ENCODE measurements around the gene IVNS1ABP. TPM values are rescaled to one million over a fixed set of nuclear protein-coding genes. Genes with fewer than 3 reads are reported as not detected.
"Not testable (repeated sequence)": the region's sequence is repeated elsewhere in the genome, so short reads cannot be mapped to it uniquely, and the experiment has no call there.

Gene IVNS1ABP
- total RNA-seq, result 20.0 and 23.8 TPM in 2 replicates
- polyA plus RNA-seq, result 17.8 and 25.4 TPM in 2 replicates
- 12.1 and 17.6 TPM in 2 replicates for polyA plus RNA-seq (2012)
- polyA minus RNA-seq (ENCODE audit: low replicate concordance), result 12.6 and 31.5 TPM in 2 replicates

- Histone ChIP-seq H3K9me3 (ENCODE audit: control insufficient read depth, insufficient read depth, low read depth, low read length) (no peaks in the 10 kb centered on the region), H4K20me1 (ENCODE audit: control insufficient read depth, extremely low read depth, insufficient read depth, low read length) (no peaks in the 10 kb centered on the region), H3K36me3 (ENCODE audit: control insufficient read depth, insufficient read depth, low read length) (no peaks in the 10 kb centered on the region), H3K79me2 (ENCODE audit: control insufficient read depth, insufficient read depth, low read length) (peaks cover 45% of the 10 kb centered on the region), H3K9ac (ENCODE audit: insufficient read depth, low read length) (peak within 1 kb of the TSS; percentile 96), H3K27me3 (ENCODE audit: control insufficient read depth, insufficient read depth, low read length) (no peaks in the 10 kb centered on the region), H3K27ac (ENCODE audit: insufficient read depth, low read length) (peak within 1 kb of the TSS; percentile 96), H3K4me3 (replicated peaks in 1 of 4; ENCODE audit: control extremely low read depth in 1 of 4, insufficient read depth in 1 of 4, low read depth in 3 of 4, low read length in 4 of 4) (peak within 1 kb of the TSS; percentile 85 to 94 (median 91)), H2AFZ (ENCODE audit: low read length) (peak within 1 kb of the TSS; percentile 97), H3K4me1 (ENCODE audit: control insufficient read depth, extremely low read depth, insufficient read depth, low read length) (peaks cover 2% of the 10 kb centered on the region), H3K4me2 (ENCODE audit: extremely low read depth, insufficient read depth, low read length) (peak within 1 kb of the TSS; percentile 99)
- peak; percentile 88 to 90 for DNase-seq (ENCODE audit: low read depth in 2 of 2)
- TF ChIP-seq EZH2 (IDR thresholded peaks at IDR 0.05; ENCODE audit: low read length, missing control alignments), result no peak
- TF ChIP-seq CTCF (conservative IDR thresholded peaks at IDR 0.05 in 1 of 2, IDR thresholded peaks at IDR 0.05 in 1 of 2; ENCODE audit: low read depth in 1 of 2, low read length in 2 of 2), result peak in 1 of 2 donors; percentile 14
Observed at GRCh38 chr1:185317034-185317885, at the start of gene IVNS1ABP. Gene IVNS1ABP (minus strand): TSS chr1:185317243. CDS start chr1:185309493, 7,750 bp downstream.

GRCh38 chr1:185365951-185366350 lies 48.9 kb upstream of the IVNS1ABP start:
- Histone ChIP-seq H3K27ac (ENCODE audit: insufficient read depth, low read length) (no peak overlapping the region), H3K4me3 (replicated peaks in 1 of 4; ENCODE audit: control extremely low read depth in 1 of 4, insufficient read depth in 1 of 4, low read depth in 3 of 4, low read length in 4 of 4) (no peak overlapping the region), H3K36me3 (ENCODE audit: control insufficient read depth, insufficient read depth, low read length) (no peaks in the 10 kb centered on the region), H3K79me2 (ENCODE audit: control insufficient read depth, insufficient read depth, low read length) (no peaks in the 10 kb centered on the region), H3K9me3 (ENCODE audit: control insufficient read depth, insufficient read depth, low read depth, low read length) (no peaks in the 10 kb centered on the region), H3K4me2 (ENCODE audit: extremely low read depth, insufficient read depth, low read length) (no peak overlapping the region), H2AFZ (ENCODE audit: low read length) (no peak overlapping the region), H3K27me3 (ENCODE audit: control insufficient read depth, insufficient read depth, low read length) (no peaks in the 10 kb centered on the region), H3K4me1 (ENCODE audit: control insufficient read depth, extremely low read depth, insufficient read depth, low read length) (no peaks in the 10 kb centered on the region), H4K20me1 (ENCODE audit: control insufficient read depth, extremely low read depth, insufficient read depth, low read length) (no peaks in the 10 kb centered on the region), H3K9ac (ENCODE audit: insufficient read depth, low read length) (no peak overlapping the region)
- DNase-seq (ENCODE audit: low read depth in 2 of 2), result no peak
- TF ChIP-seq CTCF (conservative IDR thresholded peaks at IDR 0.05 in 1 of 2, IDR thresholded peaks at IDR 0.05 in 1 of 2; ENCODE audit: low read depth in 1 of 2, low read length in 2 of 2) (no peak), EZH2 (IDR thresholded peaks at IDR 0.05; ENCODE audit: low read length, missing control alignments) (no peak)

- not testable (repeated sequence) for H3K4me2 ChIP-seq (ENCODE audit: extremely low read depth, insufficient read depth, low read length); H3K4me3 ChIP-seq (replicated peaks in 1 of 4; ENCODE audit: control extremely low read depth in 1 of 4, insufficient read depth in 1 of 4, low read depth in 3 of 4, low read length in 4 of 4); H3K4me1 ChIP-seq (ENCODE audit: control insufficient read depth, extremely low read depth, insufficient read depth, low read length); H3K79me2 ChIP-seq (ENCODE audit: control insufficient read depth, insufficient read depth, low read length); H3K36me3 ChIP-seq (ENCODE audit: control insufficient read depth, insufficient read depth, low read length); H3K27me3 ChIP-seq (ENCODE audit: control insufficient read depth, insufficient read depth, low read length); H3K27ac ChIP-seq (ENCODE audit: insufficient read depth, low read length); DNase-seq (ENCODE audit: low read depth in 2 of 2); H4K20me1 ChIP-seq (ENCODE audit: control insufficient read depth, extremely low read depth, insufficient read depth, low read length); H3K9me3 ChIP-seq (ENCODE audit: control insufficient read depth, insufficient read depth, low read depth, low read length); H3K9ac ChIP-seq (ENCODE audit: insufficient read depth, low read length); H2AFZ ChIP-seq (ENCODE audit: low read length)
Observed at GRCh38 chr1:185364528-185364927, 47.5 kb upstream of the IVNS1ABP start.
